Pancreas (tissue), 10 donors: ENCODE data around the gene LTB4R2. TPM values are rescaled to one million over a fixed set of nuclear protein-coding genes. Genes with fewer than 3 reads are reported as not detected.

Experiments
- ATAC-seq, 4 donors: fragments of 200-7000 bp; cut with Tn5 transposase; one replicate each; pipeline versions ENCODE4 v1.8.0 to v1.9.1; 2020; ENCODE audit warnings: mild to moderate bottlenecking in 4 of 4, moderate library complexity in 4 of 4
- DNase-seq, 6 donors: peaks; one replicate each; pipeline ENCODE4 v3.0.0-alpha.2; 2020
- FAIRE-seq: peaks from 2 replicates; lab custom pipeline; 2012; peaks lifted over from hg19 to GRCh38; lab: Jason Lieb, UNC
- H3K27ac ChIP-seq, 4 donors: fragments of 200-600 bp; sonication (generic); 1 replicate in 3 of 4; 2 replicates in 1 of 4; pipeline versions ENCODE4 v1.5.0 to v1.8.0; 2020
- H3K27me3 ChIP-seq, 4 donors: fragments of 200-600 bp; one replicate each; pipeline ENCODE4 v1.8.0; 2021
- H3K36me3 ChIP-seq, 3 donors: fragments of 200-600 bp; sonication (generic) in 1 of 3; one replicate each; pipeline versions ENCODE4 v1.5.0 to v1.8.0; 2020 to 2021
- H3K4me1 ChIP-seq, 3 donors: fragments of 200-600 bp; one replicate each; pipeline ENCODE4 v1.8.0; 2021
- H3K4me3 ChIP-seq, 4 donors: fragments of 200-600 bp; sonication (generic) in 2 of 4; one replicate each; pipeline versions ENCODE4 v1.5.0 to v1.8.0; 2020 to 2021
- H3K9me3 ChIP-seq, 4 donors: fragments of 200-600 bp; one replicate each; pipeline ENCODE4 v1.8.0; 2021
- WGBS, 2 donors: extraction: QIAGEN DNeasy Blood & Tissue Kit; methylation state at CpG; one replicate each; pipeline ENCODE4 v1.1.7; 2013; 5-methylcytosine and 5-hydroxymethylcytosine counted together
- intact Hi-C, 3 donors: fragments of 100-400 bp; cut with DNase I; formaldehyde crosslinking; loops; one replicate each; pipeline versions ENCODE4 v1.11.1 to v1.14.2; 2022
- polyA plus RNA-seq, 2 donors: library from polyadenylated mRNA; stranded (reverse); fragments of 200-250 nt; gene quantifications; one replicate each; pipeline ENCODE4 v1.2.3, GENCODE V29; 2013
- total RNA-seq, 6 donors: library from RNA; stranded (reverse); fragmentation: NEBNext Ultra II Directional in 4 of 6; extraction: Animal tissue kit (Norgen Biotek cat#: 25700) in 4 of 6; gene quantifications; one replicate each; pipeline versions ENCODE4 v1.2.1 to v1.2.4, GENCODE V29; 2021 to 2023
- TF ChIP-seq, protein P1 (sequence below), 4 donors: fragments of 200-600 bp; sonication (generic) in 3 of 4; IDR thresholded peaks; one replicate each; pipeline versions ENCODE4 v1.5.0 to v1.8.0; 2021; ENCODE audit warnings: antibody characterized with exemption in 4 of 4
- donor health status: healthy with polysubstance abuse.
- donor health status: DM: no; HTN: no; CAD: no; lungs with moderate emphysema.
- donor health status: DM: no; HTN: no; CAD: no.
- donor health status: control.
- donor health status: control.
- donor health status: Bipolar disorder and iron deficiency.
- donor health status: DM: yes; HTN: yes; CAD: no.
- donor health status: DM: no; HTN: no; CAD: no.
- donor health status: DM: no; HTN: no; CAD: no.
- donor health status: DM: yes; HTN: yes; CAD: no.

LTB4R2 gene
- total and polyA plus RNA-seq, 8 donors = 0.73 to 3.1 (median 2.2) TPM

DNA sequence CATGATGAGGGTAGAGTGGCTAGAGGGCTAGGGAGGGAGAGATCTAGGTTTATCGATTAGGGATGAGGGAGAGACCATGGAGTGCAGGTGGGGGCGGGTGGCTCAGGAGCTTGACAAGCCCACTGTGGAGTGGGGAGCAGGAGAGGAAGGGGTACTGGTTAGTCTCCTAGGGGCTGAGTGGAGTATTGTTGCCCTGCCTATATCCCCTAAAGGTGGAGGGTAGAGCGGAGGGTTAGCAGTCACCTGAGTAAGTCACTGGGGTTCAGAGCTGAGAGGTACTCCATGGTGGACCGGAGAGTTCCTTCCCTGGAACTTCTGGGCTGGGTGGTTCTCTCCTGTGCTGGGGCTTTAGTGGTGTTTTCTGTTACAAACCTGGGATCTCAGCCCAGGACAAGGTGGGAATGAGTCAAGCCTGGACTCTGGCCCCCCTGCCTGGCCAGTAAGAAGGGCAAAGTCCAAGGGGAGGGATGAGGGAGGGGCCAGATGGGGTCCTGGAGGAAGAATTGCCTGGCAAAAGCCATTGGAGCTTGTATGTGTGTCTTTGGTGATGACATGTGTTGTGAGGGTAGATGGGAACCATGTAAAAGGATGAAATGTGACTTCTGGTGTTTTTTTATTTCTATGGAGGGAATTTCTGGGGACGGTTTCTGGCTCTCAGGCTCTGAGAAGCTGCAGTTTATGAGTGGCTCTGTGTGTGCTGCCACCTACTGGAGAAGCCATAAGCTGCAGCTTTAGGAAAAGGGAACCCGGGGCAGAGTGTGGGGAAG is 2.2 kb upstream of the LTB4R2 start, which contains the start of gene CIDEB:
CIDEB (minus strand) TSS at position 403 of the 767 bp plus-strand sequence; CDS start at position 284, 119 bp downstream.
- Histone ChIP-seq H3K27ac (peak within 1 kb of the TSS; percentile 28 to 84 (median 64)), H3K4me3 (peak within 1 kb of the TSS in 1 of 4 donors; percentile 20), H3K4me1 (peaks cover 25 to 44% (median 33%) of the 10 kb centered on the region in 3 donors), H3K27me3 (no peaks in the 10 kb centered on the region), H3K36me3 (peaks cover 0 to 35% (median 25%) of the 10 kb centered on the region in 3 donors), H3K9me3 (no peaks in the 10 kb centered on the region)
- intact Hi-C loops = no loop called here
- WGBS, 2 donors = 28 to 29% methylated on average over 6 of the region's 6 CpGs
- FAIRE-seq = no peak
- ATAC-seq = peak; percentile 66 to 78 (median 72)
- TF ChIP-seq, protein P1, sequence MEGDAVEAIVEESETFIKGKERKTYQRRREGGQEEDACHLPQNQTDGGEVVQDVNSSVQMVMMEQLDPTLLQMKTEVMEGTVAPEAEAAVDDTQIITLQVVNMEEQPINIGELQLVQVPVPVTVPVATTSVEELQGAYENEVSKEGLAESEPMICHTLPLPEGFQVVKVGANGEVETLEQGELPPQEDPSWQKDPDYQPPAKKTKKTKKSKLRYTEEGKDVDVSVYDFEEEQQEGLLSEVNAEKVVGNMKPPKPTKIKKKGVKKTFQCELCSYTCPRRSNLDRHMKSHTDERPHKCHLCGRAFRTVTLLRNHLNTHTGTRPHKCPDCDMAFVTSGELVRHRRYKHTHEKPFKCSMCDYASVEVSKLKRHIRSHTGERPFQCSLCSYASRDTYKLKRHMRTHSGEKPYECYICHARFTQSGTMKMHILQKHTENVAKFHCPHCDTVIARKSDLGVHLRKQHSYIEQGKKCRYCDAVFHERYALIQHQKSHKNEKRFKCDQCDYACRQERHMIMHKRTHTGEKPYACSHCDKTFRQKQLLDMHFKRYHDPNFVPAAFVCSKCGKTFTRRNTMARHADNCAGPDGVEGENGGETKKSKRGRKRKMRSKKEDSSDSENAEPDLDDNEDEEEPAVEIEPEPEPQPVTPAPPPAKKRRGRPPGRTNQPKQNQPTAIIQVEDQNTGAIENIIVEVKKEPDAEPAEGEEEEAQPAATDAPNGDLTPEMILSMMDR (IDR thresholded peaks at IDR 0.05) = peak; percentile 92 to 97 (median 94)
- DNase-seq = peak in 5 of 6 donors; percentile 86 to 88 (median 87)

DNA sequence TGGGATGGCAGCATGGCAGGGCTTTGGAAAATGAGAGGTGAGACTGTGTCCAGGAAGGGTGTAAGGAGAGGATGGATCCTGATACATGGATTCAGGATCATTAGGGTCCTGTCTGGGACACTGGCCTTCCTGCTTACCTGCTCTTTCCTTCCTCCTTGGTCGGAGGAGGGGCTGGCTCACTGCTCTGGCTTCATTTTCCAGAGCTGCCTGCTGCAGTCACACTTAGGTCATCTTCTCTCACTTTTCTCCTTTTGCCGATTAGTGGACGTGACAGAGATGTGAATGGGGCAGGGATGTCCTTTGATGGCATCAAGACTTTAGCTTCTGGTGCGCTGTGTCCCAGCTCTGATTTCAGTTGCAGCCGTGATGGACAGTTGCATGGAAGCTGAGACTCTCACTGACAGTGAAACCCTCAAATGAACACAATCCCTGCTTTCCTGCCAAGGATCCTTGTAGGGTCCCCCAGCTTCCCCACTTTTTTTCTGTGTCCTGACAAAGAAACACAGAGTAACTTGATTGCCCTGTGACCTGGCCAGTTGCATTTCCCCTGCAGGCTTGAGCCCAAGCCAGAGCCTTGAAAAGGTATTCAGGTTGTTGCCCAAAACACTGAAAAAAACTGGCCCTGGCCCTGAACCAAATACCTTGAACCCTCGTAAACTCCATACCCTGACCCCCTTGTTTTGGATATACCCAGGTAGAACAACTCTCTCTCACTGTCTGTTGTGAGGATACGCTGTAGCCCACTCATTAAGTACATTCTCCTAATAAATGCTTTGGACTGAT is 1.4 kb upstream of the LTB4R2 start:
- ATAC-seq (no peak), DNase-seq (peak in 1 of 6 donors; percentile 8), FAIRE-seq (no peak)
- peaks cover 0 to 31% (median 20%) of the 10 kb centered on the region in 3 donors for H3K36me3 ChIP-seq
- peak overlapping the region in 2 of 4 donors; percentile 78 to 84 for H3K27ac ChIP-seq
- no peaks in the 10 kb centered on the region for H3K27me3 ChIP-seq
- no peaks in the 10 kb centered on the region for H3K9me3 ChIP-seq
- TF ChIP-seq, protein P1 (IDR thresholded peaks at IDR 0.05) = peak in 1 of 4 donors; percentile 10
- peaks cover 25 to 44% (median 33%) of the 10 kb centered on the region in 3 donors for H3K4me1 ChIP-seq
- WGBS, 2 donors = 66 to 72% methylated on average over 6 to 7 of the region's 7 CpGs
- intact Hi-C loops = no loop called here
- no peak overlapping the region for H3K4me3 ChIP-seq

DNA sequence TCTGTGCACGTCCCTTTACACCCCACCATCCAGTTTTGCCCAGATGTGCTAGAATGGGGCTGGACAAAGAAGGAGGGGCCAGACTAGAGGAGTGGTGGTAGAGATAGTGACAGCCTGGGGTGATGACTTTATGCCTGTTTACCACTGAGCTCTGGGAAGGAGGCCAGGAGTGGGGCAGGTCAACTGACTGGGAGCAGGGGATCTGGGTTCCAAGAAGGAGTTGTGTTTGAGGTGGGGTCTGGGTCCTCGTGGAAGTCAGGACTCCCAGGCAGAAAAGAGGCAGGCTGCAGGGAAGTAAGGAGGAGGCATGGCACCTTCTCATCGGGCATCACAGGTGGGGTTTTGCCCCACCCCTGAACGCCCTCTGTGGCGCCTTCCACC is 315 bp downstream of the LTB4R2 start:
- TF ChIP-seq, protein P1 (IDR thresholded peaks at IDR 0.05) = no peak
- no peaks in the 10 kb centered on the region for H3K9me3 ChIP-seq
- H3K27me3 ChIP-seq = no peaks in the 10 kb centered on the region
- peaks cover 0 to 13% (median 3%) of the 10 kb centered on the region in 3 donors for H3K36me3 ChIP-seq
- no peak for FAIRE-seq
- intact Hi-C loops = no loop called here
- peak in 1 of 4 donors; percentile 2 for ATAC-seq
- peak overlapping the region; percentile 76 to 91 (median 89) for H3K27ac ChIP-seq
- H3K4me1 ChIP-seq = peaks cover 25 to 44% (median 33%) of the 10 kb centered on the region in 3 donors
- H3K4me3 ChIP-seq = peak overlapping the region; percentile 33 to 64 (median 47)
- 22 to 29% methylated on average over 5 of the region's 5 CpGs for WGBS, 2 donors
- peak in 2 of 6 donors; percentile 46 to 57 for DNase-seq

DNA sequence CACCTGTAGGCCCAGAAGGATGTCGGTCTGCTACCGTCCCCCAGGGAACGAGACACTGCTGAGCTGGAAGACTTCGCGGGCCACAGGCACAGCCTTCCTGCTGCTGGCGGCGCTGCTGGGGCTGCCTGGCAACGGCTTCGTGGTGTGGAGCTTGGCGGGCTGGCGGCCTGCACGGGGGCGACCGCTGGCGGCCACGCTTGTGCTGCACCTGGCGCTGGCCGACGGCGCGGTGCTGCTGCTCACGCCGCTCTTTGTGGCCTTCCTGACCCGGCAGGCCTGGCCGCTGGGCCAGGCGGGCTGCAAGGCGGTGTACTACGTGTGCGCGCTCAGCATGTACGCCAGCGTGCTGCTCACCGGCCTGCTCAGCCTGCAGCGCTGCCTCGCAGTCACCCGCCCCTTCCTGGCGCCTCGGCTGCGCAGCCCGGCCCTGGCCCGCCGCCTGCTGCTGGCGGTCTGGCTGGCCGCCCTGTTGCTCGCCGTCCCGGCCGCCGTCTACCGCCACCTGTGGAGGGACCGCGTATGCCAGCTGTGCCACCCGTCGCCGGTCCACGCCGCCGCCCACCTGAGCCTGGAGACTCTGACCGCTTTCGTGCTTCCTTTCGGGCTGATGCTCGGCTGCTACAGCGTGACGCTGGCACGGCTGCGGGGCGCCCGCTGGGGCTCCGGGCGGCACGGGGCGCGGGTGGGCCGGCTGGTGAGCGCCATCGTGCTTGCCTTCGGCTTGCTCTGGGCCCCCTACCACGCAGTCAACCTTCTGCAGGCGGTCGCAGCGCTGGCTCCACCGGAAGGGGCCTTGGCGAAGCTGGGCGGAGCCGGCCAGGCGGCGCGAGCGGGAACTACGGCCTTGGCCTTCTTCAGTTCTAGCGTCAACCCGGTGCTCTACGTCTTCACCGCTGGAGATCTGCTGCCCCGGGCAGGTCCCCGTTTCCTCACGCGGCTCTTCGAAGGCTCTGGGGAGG is 985 bp downstream of the LTB4R2 start, which contains the start of gene LTB4R:
LTB4R (plus strand) TSS at position 857 of the 959 bp plus-strand sequence. CDS start 4,150 bp downstream, outside the sequence.
- peak; percentile 81 to 94 (median 90) for DNase-seq
- no peaks in the 10 kb centered on the region for H3K27me3 ChIP-seq
- ATAC-seq = peak; percentile 72 to 85 (median 76)
- H3K9me3 ChIP-seq = no peaks in the 10 kb centered on the region
- H3K4me1 ChIP-seq = peaks cover 25 to 44% (median 33%) of the 10 kb centered on the region in 3 donors
- peak within 1 kb of the TSS; percentile 33 to 64 (median 47) for H3K4me3 ChIP-seq
- peaks cover 0 to 7% (median 0%) of the 10 kb centered on the region in 3 donors for H3K36me3 ChIP-seq
- peak within 1 kb of the TSS; percentile 76 to 91 (median 89) for H3K27ac ChIP-seq
- intact Hi-C loops = no loop called here
- FAIRE-seq = no peak
- TF ChIP-seq, protein P1 (IDR thresholded peaks at IDR 0.05) = peak in 3 of 4 donors; percentile 34 to 44 (median 40)
- 5 to 11% methylated on average over 78 to 99 of the region's 99 CpGs for WGBS, 2 donors
